HEK293T (cell line): ENCODE results near the gene SNRNP70.
"Not testable (repeated sequence)": the region's sequence is repeated elsewhere in the genome, so short reads cannot be mapped to it uniquely, and the experiment has no call there.

Experiments used
- CTCF ChIA-PET: fragments of 350-600 bp; formaldehyde crosslinking; extraction: SDS; loops from one replicate; lab custom pipeline; 2021; ENCODE audit warnings: antibody characterized with exemption, inconsistent platforms; lab: Yijun Ruan, JAX
- POLR2A ChIA-PET: fragments of 350-600 bp; formaldehyde crosslinking; extraction: SDS; loops from one replicate; lab custom pipeline; 2020; ENCODE audit warnings: antibody characterized with exemption, inconsistent platforms; lab: Yijun Ruan, JAX
- DNase-seq: peaks from one replicate; pipeline ENCODE4 v3.0.0; 2012; ENCODE audit warnings: mixed read lengths; ENCODE audit errors: extremely low spot score
- ARNT ChIP-seq: fragments of 450-650 bp; IDR thresholded peaks from 2 replicates; pipeline ENCODE4 v1.6.1; 2017; ENCODE audit warnings: mild to moderate bottlenecking
- BHLHE40 ChIP-seq: fragments of 450-650 bp; IDR thresholded peaks from 2 replicates; pipeline ENCODE4 v1.6.1; 2016; ENCODE audit warnings: mild to moderate bottlenecking, moderate library complexity, borderline replicate concordance
- CTBP1 ChIP-seq: fragments of 450-650 bp; IDR thresholded peaks from 2 replicates; pipeline ENCODE4 v1.6.1; 2016; ENCODE audit warnings: borderline replicate concordance
- ELF4 ChIP-seq: fragments of 450-650 bp; IDR thresholded peaks from 2 replicates; pipeline ENCODE4 v1.6.1; 2017; ENCODE audit warnings: antibody characterized with exemption
- FOXA1 ChIP-seq: fragments of 450-650 bp; IDR thresholded peaks from 2 replicates; pipeline ENCODE4 v1.6.1; 2016; ENCODE audit warnings: mild to moderate bottlenecking
- FOXK2 ChIP-seq: fragments of 450-650 bp; IDR thresholded peaks from 2 replicates; pipeline ENCODE4 v1.6.1; 2016; ENCODE audit warnings: mild to moderate bottlenecking
- FOXM1 ChIP-seq: fragments of 450-650 bp; IDR thresholded peaks from 2 replicates; pipeline ENCODE4 v1.6.1; 2017; ENCODE audit warnings: mild to moderate bottlenecking, borderline replicate concordance
- HDGF ChIP-seq: fragments of 450-650 bp; IDR thresholded peaks from 2 replicates; pipeline ENCODE4 v1.6.1; 2017; ENCODE audit warnings: antibody characterized with exemption, borderline replicate concordance
- L3MBTL2 ChIP-seq: fragments of 450-650 bp; conservative IDR thresholded peaks from 2 replicates; pipeline ENCODE4 v1.6.1; 2016; ENCODE audit warnings: mild to moderate bottlenecking
- LEF1 ChIP-seq: fragments of 450-650 bp; IDR thresholded peaks from 2 replicates; pipeline ENCODE4 v1.6.1; 2017; ENCODE audit warnings: mild to moderate bottlenecking, borderline replicate concordance
- NFRKB ChIP-seq: fragments of 450-650 bp; IDR thresholded peaks from 2 replicates; pipeline ENCODE4 v1.6.1; 2016; ENCODE audit warnings: mild to moderate bottlenecking, moderate library complexity
- PKNOX1 ChIP-seq: fragments of 450-650 bp; IDR thresholded peaks from 2 replicates; pipeline ENCODE4 v1.6.1; 2016
- SP1 ChIP-seq: fragments of 450-650 bp; IDR thresholded peaks from 2 replicates; pipeline ENCODE4 v1.6.1; 2017
- SUZ12 ChIP-seq: fragments of 450-650 bp; IDR thresholded peaks from 2 replicates; pipeline ENCODE4 v1.6.1; 2016; ENCODE audit warnings: mild to moderate bottlenecking
- TARDBP ChIP-seq: fragments of 450-650 bp; IDR thresholded peaks from 2 replicates; pipeline ENCODE4 v1.6.1; 2016
- ZNF384 ChIP-seq: fragments of 450-650 bp; IDR thresholded peaks from 2 replicates; pipeline ENCODE4 v1.6.1; 2016

SNRNP70 gene

GRCh38 chr19:49056101-49056901, 28.9 kb upstream of the SNRNP70 start:
- ChIA-PET POLR2A (interaction anchor here (1.0 to 1.4 kb wide), 5 partner anchors 9 to 64 kb away, joined by 3 to 6 read pairs (median 4); partner anchors contain the start of genes GYS1, NTF4 and RUVBL2), CTCF (interaction anchor here (0.8 to 1.2 kb wide), 4 partner anchors 17 to 63 kb away, joined by 3 to 5 read pairs (median 3); partner anchors contain the start of genes GYS1 and RUVBL2)
- peak; percentile 77 for DNase-seq
- TF ChIP-seq BHLHE40 (no peak), SP1 (peak; percentile 42; the same call in 1 of the 2 replicates), L3MBTL2 (peak; percentile 58)

GRCh38 chr19:49056902-49057596, 28.2 kb upstream of the SNRNP70 start:
- not testable (repeated sequence) for DNase-seq
- CTCF ChIA-PET: interaction anchor here (0.8 to 1.2 kb wide), 4 partner anchors 16 to 64 kb away, joined by 3 to 5 read pairs (median 3); partner anchors contain the start of genes GYS1 and RUVBL2

GRCh38 chr19:49057636-49058234, 27.5 kb upstream of the SNRNP70 start, which contains the start of gene CGB7:
Gene CGB7, minus strand, starts transcription at chr19:49057749. Its CDS starts 2,374 bp downstream, at chr19:49055375.
- no peak for TF ChIP-seq L3MBTL2
- TF ChIP-seq ARNT: no peak
- TF ChIP-seq FOXM1: no peak
- no peak for TF ChIP-seq NFRKB
- TF ChIP-seq CTBP1: no peak
- TF ChIP-seq PKNOX1: no peak
- TF ChIP-seq FOXA1: no peak
- no peak for TF ChIP-seq TARDBP
- no peak for TF ChIP-seq FOXK2
- no peak for TF ChIP-seq LEF1
- TF ChIP-seq HDGF: no peak
- TF ChIP-seq BHLHE40: no peak
- TF ChIP-seq SUZ12: no peak
- ChIA-PET CTCF (interaction anchor here (1.0 kb wide), 1 partner anchor 16 kb away, joined by 4 read pairs; no protein-coding TSS in a partner anchor), POLR2A (no interaction called here)
- DNase-seq: peak; percentile 39

More at GRCh38 chr19:49056902-49057596, 28.2 kb upstream of the SNRNP70 start:
- POLR2A ChIA-PET: interaction anchor here (1.2 to 1.4 kb wide), 3 partner anchors 38 to 65 kb away, joined by 3 to 6 read pairs (median 4); partner anchors contain the start of genes GYS1 and RUVBL2

GRCh38 chr19:49058562-49058961, 26.7 kb upstream of the SNRNP70 start:
- ChIA-PET POLR2A (no interaction called here), CTCF (interaction anchor here (0.8 to 1.0 kb wide), 2 partner anchors 15 kb away, joined by 3 to 4 read pairs; no protein-coding TSS in a partner anchor)
- TF ChIP-seq PKNOX1 (peak; percentile 39; the same call in 1 of the 2 replicates), CTBP1 (no peak), L3MBTL2 (no peak)
- DNase-seq: peak; percentile 35

GRCh38 chr19:49059053-49059452, 26.2 kb upstream of the SNRNP70 start:
- POLR2A ChIA-PET: no interaction called here
- CTCF ChIA-PET: interaction anchor here (0.8 kb wide), 1 partner anchor 15 kb away, joined by 3 read pairs; no protein-coding TSS in a partner anchor
- no peak for DNase-seq
- TF ChIP-seq L3MBTL2: no peak

GRCh38 chr19:49061000-49061399, 24.3 kb upstream of the SNRNP70 start:
- TF ChIP-seq ZNF384 (no peak), FOXA1 (no peak), ELF4 (no peak), BHLHE40 (no peak), NFRKB (no peak), SUZ12 (no peak), ARNT (no peak)
- DNase-seq: no peak
- ChIA-PET POLR2A (interaction anchor here (0.8 kb wide), 1 partner anchor 67 kb away, joined by 3 read pairs; the partner anchor contains the start of genes GYS1 and RUVBL2), CTCF (no interaction called here)

- ChIA-PET CTCF (no interaction called here), POLR2A (no interaction called here)
- no peak for TF ChIP-seq FOXK2
- no peak for DNase-seq
These were observed 23.8 kb upstream of the SNRNP70 start for GRCh38 chr19:49061445-49061844.
